ENCODE data around the gene HYAL3.
A peak's percentile ranks its signal among the peaks of the same experiment; 100 is the strongest.

GRCh38 chr3:50347187-50347813 is 48.1 kb upstream of the HYAL3 start:
- TF ChIP-seq POLR2AphosphoS5 (IDR thresholded peaks at IDR 0.05; ENCODE audit: low read depth), result no peak
- TF ChIP-seq, protein P1, sequence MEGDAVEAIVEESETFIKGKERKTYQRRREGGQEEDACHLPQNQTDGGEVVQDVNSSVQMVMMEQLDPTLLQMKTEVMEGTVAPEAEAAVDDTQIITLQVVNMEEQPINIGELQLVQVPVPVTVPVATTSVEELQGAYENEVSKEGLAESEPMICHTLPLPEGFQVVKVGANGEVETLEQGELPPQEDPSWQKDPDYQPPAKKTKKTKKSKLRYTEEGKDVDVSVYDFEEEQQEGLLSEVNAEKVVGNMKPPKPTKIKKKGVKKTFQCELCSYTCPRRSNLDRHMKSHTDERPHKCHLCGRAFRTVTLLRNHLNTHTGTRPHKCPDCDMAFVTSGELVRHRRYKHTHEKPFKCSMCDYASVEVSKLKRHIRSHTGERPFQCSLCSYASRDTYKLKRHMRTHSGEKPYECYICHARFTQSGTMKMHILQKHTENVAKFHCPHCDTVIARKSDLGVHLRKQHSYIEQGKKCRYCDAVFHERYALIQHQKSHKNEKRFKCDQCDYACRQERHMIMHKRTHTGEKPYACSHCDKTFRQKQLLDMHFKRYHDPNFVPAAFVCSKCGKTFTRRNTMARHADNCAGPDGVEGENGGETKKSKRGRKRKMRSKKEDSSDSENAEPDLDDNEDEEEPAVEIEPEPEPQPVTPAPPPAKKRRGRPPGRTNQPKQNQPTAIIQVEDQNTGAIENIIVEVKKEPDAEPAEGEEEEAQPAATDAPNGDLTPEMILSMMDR (conservative IDR thresholded peaks at IDR 0.05; ENCODE audit: low read depth in 2 of 2), result peak; percentile 68 to 76
- no peak for TF ChIP-seq EZH2phosphoT487 (IDR thresholded peaks at IDR 0.05; ENCODE audit: unreplicated experiment)
- no peak for TF ChIP-seq JUNB (IDR thresholded peaks at IDR 0.05; ENCODE audit: unreplicated experiment)
- TF ChIP-seq CREB1 (CRISPR knock-in tag; IDR thresholded peaks at IDR 0.05; ENCODE audit: low read depth), result no peak
- TF ChIP-seq REST (IDR thresholded peaks at IDR 0.05; ENCODE audit: unreplicated experiment), result no peak
- no peak for TF ChIP-seq EZH2 (IDR thresholded peaks at IDR 0.05; ENCODE audit: low read depth, unreplicated experiment)
- TF ChIP-seq, protein P2, sequence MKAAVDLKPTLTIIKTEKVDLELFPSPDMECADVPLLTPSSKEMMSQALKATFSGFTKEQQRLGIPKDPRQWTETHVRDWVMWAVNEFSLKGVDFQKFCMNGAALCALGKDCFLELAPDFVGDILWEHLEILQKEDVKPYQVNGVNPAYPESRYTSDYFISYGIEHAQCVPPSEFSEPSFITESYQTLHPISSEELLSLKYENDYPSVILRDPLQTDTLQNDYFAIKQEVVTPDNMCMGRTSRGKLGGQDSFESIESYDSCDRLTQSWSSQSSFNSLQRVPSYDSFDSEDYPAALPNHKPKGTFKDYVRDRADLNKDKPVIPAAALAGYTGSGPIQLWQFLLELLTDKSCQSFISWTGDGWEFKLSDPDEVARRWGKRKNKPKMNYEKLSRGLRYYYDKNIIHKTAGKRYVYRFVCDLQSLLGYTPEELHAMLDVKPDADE (IDR thresholded peaks at IDR 0.05), result no peak
- TF ChIP-seq STAT1 (IDR thresholded peaks at IDR 0.05; ENCODE audit: unreplicated experiment), result no peak
- TF ChIP-seq ZNF331 (CRISPR knock-in tag; IDR thresholded peaks at IDR 0.05; ENCODE audit: low read depth), result no peak

Measured in GM23338 (cell line).